T-helper 1 cell treated with Interleukin-12 subunit alpha and Interleukin-12 subunit beta and Interleukin-4 antibody, amounts not matched to agents 30 μg/mL and 1 μg/mL, for 36 hours (primary cell): Measurements from ENCODE around the gene ACBD6.

ENCODE experiments used
- H3K27ac Mint-ChIP-seq: one replicate; pipeline ENCODE4 v1.8.0; 2021; ENCODE audit warnings: mild to moderate bottlenecking, mixed read lengths
- H3K27me3 Mint-ChIP-seq: one replicate; pipeline ENCODE4 v1.8.0; 2021; ENCODE audit warnings: low read depth, mixed read lengths
- H3K36me3 Mint-ChIP-seq: one replicate; pipeline ENCODE4 v1.8.0; 2021; ENCODE audit warnings: low read depth, mixed read lengths
- H3K4me1 Mint-ChIP-seq: one replicate; pipeline ENCODE4 v1.8.0; 2021; ENCODE audit warnings: low read depth, mixed read lengths
- H3K4me3 Mint-ChIP-seq: one replicate; pipeline ENCODE4 v1.8.0; 2021; ENCODE audit warnings: mild to moderate bottlenecking, moderate library complexity, mixed read lengths
- H3K9me3 Mint-ChIP-seq: one replicate; pipeline ENCODE4 v1.8.0; 2021; ENCODE audit warnings: mixed read lengths

ACBD6 gene

GRCh38 chr1:180267761-180268555, 234.4 kb downstream of the ACBD6 start:
- Mint-ChIP-seq H3K4me1 (no peaks in the 10 kb centered on the region), H3K9me3 (no peaks in the 10 kb centered on the region), H3K27ac (no peak overlapping the region), H3K36me3 (no peaks in the 10 kb centered on the region), H3K27me3 (no peaks in the 10 kb centered on the region), H3K4me3 (no peak overlapping the region)

GRCh38 chr1:180267211-180267561, 235.2 kb downstream of the ACBD6 start:
- H3K4me3 Mint-ChIP-seq: no peak overlapping the region
- H3K4me1 Mint-ChIP-seq: no peaks in the 10 kb centered on the region
- H3K36me3 Mint-ChIP-seq: no peaks in the 10 kb centered on the region
- no peaks in the 10 kb centered on the region for H3K9me3 Mint-ChIP-seq
- no peak overlapping the region for H3K27ac Mint-ChIP-seq
- no peaks in the 10 kb centered on the region for H3K27me3 Mint-ChIP-seq

- Mint-ChIP-seq H3K36me3 (no peaks in the 10 kb centered on the region), H3K27me3 (no peaks in the 10 kb centered on the region)
These were observed 235.8 kb downstream of the ACBD6 start for GRCh38 chr1:180266275-180267210.

GRCh38 chr1:180265871-180266270, 236.5 kb downstream of the ACBD6 start:
- H3K27ac Mint-ChIP-seq: no peak overlapping the region
- H3K4me1 Mint-ChIP-seq: no peaks in the 10 kb centered on the region
- H3K27me3 Mint-ChIP-seq: no peaks in the 10 kb centered on the region
- H3K4me3 Mint-ChIP-seq: no peak overlapping the region
- no peaks in the 10 kb centered on the region for H3K36me3 Mint-ChIP-seq
- no peaks in the 10 kb centered on the region for H3K9me3 Mint-ChIP-seq

More at GRCh38 chr1:180266275-180267210, 235.8 kb downstream of the ACBD6 start:
- Mint-ChIP-seq H3K27ac (no peak overlapping the region), H3K4me3 (no peak overlapping the region), H3K9me3 (no peaks in the 10 kb centered on the region), H3K4me1 (no peaks in the 10 kb centered on the region)

GRCh38 chr1:180265201-180265600, 237.2 kb downstream of the ACBD6 start:
- no peaks in the 10 kb centered on the region for H3K36me3 Mint-ChIP-seq

DNA sequence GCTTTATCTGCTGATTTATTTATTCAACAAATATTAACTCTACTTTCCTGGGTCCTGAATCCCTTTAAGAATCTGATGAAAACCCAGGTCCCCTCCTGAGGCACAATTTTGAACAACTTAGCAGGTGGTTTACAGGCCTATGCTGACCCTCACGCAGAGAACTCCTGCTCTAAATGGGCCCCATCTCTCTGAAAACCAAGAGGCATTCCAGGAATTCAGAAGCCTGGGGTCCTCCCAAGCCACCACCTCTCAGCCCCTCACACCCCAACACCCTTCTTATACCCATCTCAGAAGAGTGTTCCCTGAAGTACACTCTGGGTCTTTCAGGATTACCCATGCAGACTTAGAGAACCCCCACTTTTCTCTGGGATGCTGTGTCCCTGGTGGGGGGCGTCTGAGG, 237.8 kb downstream of the ACBD6 start:
- no peak overlapping the region for H3K4me3 Mint-ChIP-seq
- H3K36me3 Mint-ChIP-seq: no peaks in the 10 kb centered on the region
- H3K4me1 Mint-ChIP-seq: no peaks in the 10 kb centered on the region
- H3K27me3 Mint-ChIP-seq: no peaks in the 10 kb centered on the region
- no peak overlapping the region for H3K27ac Mint-ChIP-seq
- H3K9me3 Mint-ChIP-seq: no peaks in the 10 kb centered on the region

More at GRCh38 chr1:180265201-180265600, 237.2 kb downstream of the ACBD6 start:
- Mint-ChIP-seq H3K4me1 (no peaks in the 10 kb centered on the region), H3K4me3 (no peak overlapping the region), H3K27me3 (no peaks in the 10 kb centered on the region), H3K27ac (no peak overlapping the region), H3K9me3 (no peaks in the 10 kb centered on the region)

- peaks cover 2% of the 10 kb centered on the region for H3K27me3 Mint-ChIP-seq
- H3K9me3 Mint-ChIP-seq: no peaks in the 10 kb centered on the region
- H3K36me3 Mint-ChIP-seq: no peaks in the 10 kb centered on the region
- H3K4me1 Mint-ChIP-seq: no peaks in the 10 kb centered on the region
- no peak overlapping the region for H3K4me3 Mint-ChIP-seq
- H3K27ac Mint-ChIP-seq: no peak overlapping the region
These were observed 239.5 kb downstream of the ACBD6 start for GRCh38 chr1:180262628-180263488.

- H3K27me3 Mint-ChIP-seq: peaks cover 3% of the 10 kb centered on the region
- H3K36me3 Mint-ChIP-seq: no peaks in the 10 kb centered on the region
- no peak overlapping the region for H3K27ac Mint-ChIP-seq
- no peak overlapping the region for H3K4me3 Mint-ChIP-seq
- no peaks in the 10 kb centered on the region for H3K9me3 Mint-ChIP-seq
- H3K4me1 Mint-ChIP-seq: no peaks in the 10 kb centered on the region
These were observed 240.7 kb downstream of the ACBD6 start for GRCh38 chr1:180261524-180262155.

- H3K36me3 Mint-ChIP-seq: no peaks in the 10 kb centered on the region
- no peaks in the 10 kb centered on the region for H3K4me1 Mint-ChIP-seq
- no peak overlapping the region for H3K4me3 Mint-ChIP-seq
- no peaks in the 10 kb centered on the region for H3K9me3 Mint-ChIP-seq
- no peak overlapping the region for H3K27ac Mint-ChIP-seq
- H3K27me3 Mint-ChIP-seq: peaks cover 3% of the 10 kb centered on the region
These were observed 241.3 kb downstream of the ACBD6 start for GRCh38 chr1:180261030-180261429.

GRCh38 chr1:180260541-180260940, 241.8 kb downstream of the ACBD6 start:
- no peaks in the 10 kb centered on the region for H3K4me1 Mint-ChIP-seq
- H3K27me3 Mint-ChIP-seq: peaks cover 3% of the 10 kb centered on the region
- H3K27ac Mint-ChIP-seq: no peak overlapping the region
- no peaks in the 10 kb centered on the region for H3K9me3 Mint-ChIP-seq
- H3K36me3 Mint-ChIP-seq: no peaks in the 10 kb centered on the region
- H3K4me3 Mint-ChIP-seq: no peak overlapping the region

DNA sequence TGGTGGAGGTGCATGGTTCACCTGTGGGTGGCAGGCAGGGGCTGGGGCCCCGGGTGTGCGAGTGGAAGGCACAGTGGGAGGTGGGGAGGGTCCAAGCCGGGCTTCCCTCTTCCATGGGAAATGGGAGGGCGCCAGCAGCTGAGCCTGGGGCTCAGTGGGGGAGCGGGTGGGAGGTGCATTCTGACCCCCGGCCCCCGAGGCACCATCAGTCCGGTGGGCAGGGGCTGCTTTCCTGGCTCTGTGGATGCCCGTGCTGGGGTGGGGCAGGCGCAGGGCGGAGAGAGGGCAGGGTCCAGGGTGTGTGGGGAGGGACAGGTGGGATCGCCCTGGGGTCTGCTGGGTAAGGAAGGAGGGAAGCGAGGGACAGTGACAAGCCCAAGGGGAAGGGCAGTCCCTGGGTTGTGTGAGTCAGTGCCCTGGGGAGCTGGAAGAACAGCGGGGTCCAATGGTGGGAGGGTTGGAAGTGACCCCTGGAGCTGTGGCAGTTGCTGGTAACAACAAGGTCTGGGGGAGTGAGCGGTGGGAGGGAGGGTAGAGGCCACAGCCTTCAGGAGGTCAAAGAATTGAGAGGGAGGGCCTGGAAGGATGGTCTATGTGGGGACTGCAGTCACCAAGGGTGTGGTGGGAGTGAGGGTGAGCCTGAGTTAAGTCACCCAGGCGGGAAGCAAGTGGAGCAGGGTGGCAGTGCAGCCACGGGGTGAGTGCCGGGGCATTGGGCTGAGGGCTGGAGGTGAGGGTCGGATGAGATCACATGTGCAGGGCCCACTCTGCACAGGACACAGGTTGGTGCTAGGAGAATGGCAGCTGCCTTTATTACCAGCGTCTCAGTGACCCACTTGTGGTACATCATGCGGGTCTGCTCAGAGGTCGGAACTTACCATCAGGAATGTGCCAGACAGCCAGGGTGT, 242.7 kb downstream of the ACBD6 start:
- no peak overlapping the region for H3K27ac Mint-ChIP-seq
- peaks cover 3% of the 10 kb centered on the region for H3K27me3 Mint-ChIP-seq
- no peaks in the 10 kb centered on the region for H3K4me1 Mint-ChIP-seq
- no peaks in the 10 kb centered on the region for H3K9me3 Mint-ChIP-seq
- H3K4me3 Mint-ChIP-seq: no peak overlapping the region
- no peaks in the 10 kb centered on the region for H3K36me3 Mint-ChIP-seq

DNA sequence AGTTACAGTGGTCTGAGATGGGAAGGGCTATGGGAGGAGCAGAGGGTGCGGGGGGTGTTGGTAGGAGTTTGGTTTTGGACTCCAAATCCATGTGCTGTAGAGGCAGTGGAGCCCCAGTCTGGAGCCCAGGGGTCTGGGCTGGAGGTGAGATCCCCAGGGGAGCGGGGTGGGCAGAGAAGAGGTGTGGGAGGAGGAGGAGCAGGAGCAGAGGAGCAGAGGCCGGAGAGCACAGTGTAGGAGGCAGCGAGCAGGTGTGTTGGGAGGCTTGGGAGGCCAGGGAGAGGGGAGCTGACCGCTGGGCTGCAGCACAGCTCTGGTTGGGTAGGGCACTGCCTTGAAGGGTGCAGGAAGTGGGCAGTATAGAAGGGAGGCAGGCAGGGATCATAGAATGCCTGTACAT, 243.4 kb downstream of the ACBD6 start:
- no peaks in the 10 kb centered on the region for H3K4me1 Mint-ChIP-seq
- no peaks in the 10 kb centered on the region for H3K36me3 Mint-ChIP-seq
- peaks cover 3% of the 10 kb centered on the region for H3K27me3 Mint-ChIP-seq
- H3K27ac Mint-ChIP-seq: no peak overlapping the region
- H3K4me3 Mint-ChIP-seq: no peak overlapping the region
- no peaks in the 10 kb centered on the region for H3K9me3 Mint-ChIP-seq

- H3K27ac Mint-ChIP-seq: no peak overlapping the region
- H3K4me3 Mint-ChIP-seq: no peak overlapping the region
- no peaks in the 10 kb centered on the region for H3K4me1 Mint-ChIP-seq
- peaks cover 3% of the 10 kb centered on the region for H3K27me3 Mint-ChIP-seq
- no peaks in the 10 kb centered on the region for H3K36me3 Mint-ChIP-seq
- H3K9me3 Mint-ChIP-seq: no peaks in the 10 kb centered on the region
These were observed 244.1 kb downstream of the ACBD6 start for GRCh38 chr1:180258290-180258689.
